Muscle layer of colon (tissue), 2 donors: ENCODE results near the gene LTV1.

Experiments
- H3K27ac ChIP-seq: one replicate; pipeline ENCODE4 v1.7.0; 2013; ENCODE audit warnings: low read depth, mild to moderate bottlenecking, low read length, moderate library complexity
- H3K27me3 ChIP-seq, 2 donors: one replicate each; pipeline ENCODE4 v1.7.0; 2013; ENCODE audit warnings: low read length in 2 of 2, mild to moderate bottlenecking in 2 of 2; ENCODE audit not compliant: insufficient read depth in 2 of 2, control insufficient read depth in 1 of 2
- H3K36me3 ChIP-seq: one replicate; pipeline ENCODE4 v1.7.0; 2013; ENCODE audit warnings: mild to moderate bottlenecking, low read length; ENCODE audit not compliant: insufficient read depth
- H3K4me1 ChIP-seq: one replicate; pipeline ENCODE4 v1.7.0; 2013; ENCODE audit warnings: mild to moderate bottlenecking, low read length; ENCODE audit not compliant: insufficient read depth
- H3K4me3 ChIP-seq, 2 donors: one replicate each; pipeline ENCODE4 v1.7.0; 2013; ENCODE audit warnings: low read length in 2 of 2, low read depth in 1 of 2, mild to moderate bottlenecking in 1 of 2, moderate library complexity in 1 of 2
- H3K9ac ChIP-seq: one replicate; pipeline ENCODE4 v1.7.0; 2013; ENCODE audit warnings: low read length
- H3K9me3 ChIP-seq: one replicate; pipeline ENCODE4 v1.7.0; 2013; ENCODE audit warnings: mild to moderate bottlenecking, low read length
- donor health status: abdominal sarcoma.
- donor health status: Adenocarcinoma of cecum.

LTV1 gene

DNA sequence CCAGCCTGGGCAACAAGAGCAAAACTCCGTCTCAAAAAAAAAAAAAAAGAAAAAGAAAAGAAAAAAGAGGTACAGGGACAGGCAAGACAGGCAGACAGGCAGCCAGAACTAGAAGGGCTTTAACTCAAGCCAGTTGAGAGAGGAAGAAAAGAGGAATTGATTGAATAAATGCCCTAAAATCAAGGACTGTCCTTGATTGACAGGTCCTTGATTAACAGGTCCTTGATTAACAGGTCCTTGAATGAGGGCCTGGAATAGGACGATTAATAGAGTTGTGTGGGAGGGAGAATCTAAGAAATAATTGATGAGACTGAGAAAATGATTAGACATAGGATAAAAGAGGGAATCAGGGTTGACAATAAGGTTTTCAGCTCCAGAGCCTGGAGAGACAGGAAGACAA lies 57.2 kb downstream of the LTV1 start:
- H3K27ac ChIP-seq, result no peak overlapping the region
- no peak overlapping the region for H3K4me3 ChIP-seq
- no peak overlapping the region for H3K9ac ChIP-seq
- no peaks in the 10 kb centered on the region for H3K9me3 ChIP-seq
- no peaks in the 10 kb centered on the region for H3K36me3 ChIP-seq
- no peaks in the 10 kb centered on the region for H3K27me3 ChIP-seq
- peaks cover 8% of the 10 kb centered on the region for H3K4me1 ChIP-seq

GRCh38 chr6:143901885-143902750 lies 59.0 kb downstream of the LTV1 start:
- Histone ChIP-seq H3K9me3 (no peaks in the 10 kb centered on the region), H3K4me3 (no peak overlapping the region), H3K27me3 (no peaks in the 10 kb centered on the region), H3K36me3 (no peaks in the 10 kb centered on the region), H3K27ac (no peak overlapping the region), H3K9ac (no peak overlapping the region), H3K4me1 (peaks cover 8% of the 10 kb centered on the region)

GRCh38 chr6:143902827-143903226 lies 59.7 kb downstream of the LTV1 start:
- Histone ChIP-seq H3K4me3 (no peak overlapping the region), H3K36me3 (no peaks in the 10 kb centered on the region), H3K27ac (no peak overlapping the region), H3K27me3 (no peaks in the 10 kb centered on the region), H3K4me1 (peaks cover 8% of the 10 kb centered on the region), H3K9ac (no peak overlapping the region), H3K9me3 (no peaks in the 10 kb centered on the region)

GRCh38 chr6:143911028-143911427 lies 67.9 kb downstream of the LTV1 start:
- no peaks in the 10 kb centered on the region for H3K4me1 ChIP-seq
- no peak overlapping the region for H3K27ac ChIP-seq
- no peaks in the 10 kb centered on the region for H3K9me3 ChIP-seq

DNA sequence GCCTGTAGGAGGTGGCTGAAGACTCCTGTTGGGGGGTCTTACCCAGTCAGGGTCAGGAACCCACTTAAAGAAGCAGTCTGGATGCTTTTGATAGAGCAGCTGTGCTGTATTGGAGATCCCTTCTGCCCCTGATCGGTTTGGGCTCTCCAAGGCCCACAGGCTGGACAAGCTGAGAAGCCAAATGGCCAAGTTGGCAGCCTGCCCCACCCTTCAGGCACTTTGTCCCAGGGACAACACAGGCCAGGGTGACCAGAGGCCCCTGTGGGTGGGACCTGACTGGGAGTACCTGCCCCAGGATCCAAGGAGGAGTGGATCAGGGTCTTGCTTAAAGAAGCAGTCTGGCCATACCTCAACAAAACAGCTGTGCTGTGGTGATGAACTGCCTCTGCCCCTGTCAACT lies 69.5 kb downstream of the LTV1 start:
- H3K36me3 ChIP-seq, result no peaks in the 10 kb centered on the region
- H3K27me3 ChIP-seq, result no peaks in the 10 kb centered on the region
- no peak overlapping the region for H3K4me3 ChIP-seq
- no peak overlapping the region for H3K27ac ChIP-seq
- no peaks in the 10 kb centered on the region for H3K9me3 ChIP-seq
- no peak overlapping the region for H3K9ac ChIP-seq
- H3K4me1 ChIP-seq, result no peaks in the 10 kb centered on the region

More at GRCh38 chr6:143911028-143911427, 67.9 kb downstream of the LTV1 start:
- Histone ChIP-seq H3K36me3 (no peaks in the 10 kb centered on the region), H3K27me3 (no peaks in the 10 kb centered on the region), H3K9ac (no peak overlapping the region), H3K4me3 (no peak overlapping the region)
